ENCODE results near the gene COQ8A.

COQ8A gene

DNA sequence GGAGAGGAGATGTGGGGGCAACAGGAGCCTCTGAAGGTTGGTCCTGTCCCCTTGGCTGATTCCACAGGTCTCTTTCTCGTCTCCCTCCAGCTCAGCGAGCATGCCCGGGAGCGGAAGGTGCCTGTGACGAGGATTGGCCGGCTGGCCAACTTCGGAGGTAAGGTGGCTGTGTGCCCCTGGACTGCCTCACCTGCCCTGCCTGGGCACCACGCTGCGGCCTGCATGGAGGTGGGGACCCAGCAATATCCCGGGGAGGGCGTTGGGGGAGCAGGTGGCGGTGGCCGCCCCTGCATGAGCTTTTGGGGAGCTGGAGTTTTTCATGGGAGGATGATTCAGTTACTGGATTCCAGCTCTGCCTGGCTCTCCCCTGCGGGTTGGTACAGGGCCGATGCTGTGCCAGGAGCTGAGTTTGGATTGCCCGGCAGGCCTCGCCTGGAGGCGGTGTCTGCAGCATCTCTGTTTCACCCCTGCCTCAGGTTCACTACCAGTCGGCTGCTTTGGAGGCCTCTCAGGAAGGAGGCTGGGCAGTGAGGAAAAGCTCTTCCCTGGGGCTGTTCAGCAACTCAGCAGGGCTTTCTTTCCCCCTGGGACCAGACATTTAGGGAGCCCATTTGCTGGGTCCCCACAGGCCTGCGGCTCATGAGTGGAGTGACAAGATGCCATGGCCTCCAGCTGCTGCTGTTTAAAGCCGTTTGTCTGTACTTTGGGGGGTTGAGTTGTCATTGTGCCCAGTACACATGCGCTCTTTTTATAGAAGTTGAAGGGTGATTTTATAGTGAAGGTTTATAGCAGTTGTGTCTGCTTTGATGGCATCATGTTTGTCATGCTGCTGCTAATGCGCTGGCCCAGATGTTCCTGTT is 25.7 kb downstream of the COQ8A start:
- no peak for TF ChIP-seq SPI1 (IDR thresholded peaks at IDR 0.05; ENCODE audit: borderline replicate concordance, low read depth)
- TF ChIP-seq, protein P1, sequence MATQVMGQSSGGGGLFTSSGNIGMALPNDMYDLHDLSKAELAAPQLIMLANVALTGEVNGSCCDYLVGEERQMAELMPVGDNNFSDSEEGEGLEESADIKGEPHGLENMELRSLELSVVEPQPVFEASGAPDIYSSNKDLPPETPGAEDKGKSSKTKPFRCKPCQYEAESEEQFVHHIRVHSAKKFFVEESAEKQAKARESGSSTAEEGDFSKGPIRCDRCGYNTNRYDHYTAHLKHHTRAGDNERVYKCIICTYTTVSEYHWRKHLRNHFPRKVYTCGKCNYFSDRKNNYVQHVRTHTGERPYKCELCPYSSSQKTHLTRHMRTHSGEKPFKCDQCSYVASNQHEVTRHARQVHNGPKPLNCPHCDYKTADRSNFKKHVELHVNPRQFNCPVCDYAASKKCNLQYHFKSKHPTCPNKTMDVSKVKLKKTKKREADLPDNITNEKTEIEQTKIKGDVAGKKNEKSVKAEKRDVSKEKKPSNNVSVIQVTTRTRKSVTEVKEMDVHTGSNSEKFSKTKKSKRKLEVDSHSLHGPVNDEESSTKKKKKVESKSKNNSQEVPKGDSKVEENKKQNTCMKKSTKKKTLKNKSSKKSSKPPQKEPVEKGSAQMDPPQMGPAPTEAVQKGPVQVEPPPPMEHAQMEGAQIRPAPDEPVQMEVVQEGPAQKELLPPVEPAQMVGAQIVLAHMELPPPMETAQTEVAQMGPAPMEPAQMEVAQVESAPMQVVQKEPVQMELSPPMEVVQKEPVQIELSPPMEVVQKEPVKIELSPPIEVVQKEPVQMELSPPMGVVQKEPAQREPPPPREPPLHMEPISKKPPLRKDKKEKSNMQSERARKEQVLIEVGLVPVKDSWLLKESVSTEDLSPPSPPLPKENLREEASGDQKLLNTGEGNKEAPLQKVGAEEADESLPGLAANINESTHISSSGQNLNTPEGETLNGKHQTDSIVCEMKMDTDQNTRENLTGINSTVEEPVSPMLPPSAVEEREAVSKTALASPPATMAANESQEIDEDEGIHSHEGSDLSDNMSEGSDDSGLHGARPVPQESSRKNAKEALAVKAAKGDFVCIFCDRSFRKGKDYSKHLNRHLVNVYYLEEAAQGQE (IDR thresholded peaks at IDR 0.05; ENCODE audit: insufficient replicate concordance, low read depth), result no peak
- TF ChIP-seq, protein P2, sequence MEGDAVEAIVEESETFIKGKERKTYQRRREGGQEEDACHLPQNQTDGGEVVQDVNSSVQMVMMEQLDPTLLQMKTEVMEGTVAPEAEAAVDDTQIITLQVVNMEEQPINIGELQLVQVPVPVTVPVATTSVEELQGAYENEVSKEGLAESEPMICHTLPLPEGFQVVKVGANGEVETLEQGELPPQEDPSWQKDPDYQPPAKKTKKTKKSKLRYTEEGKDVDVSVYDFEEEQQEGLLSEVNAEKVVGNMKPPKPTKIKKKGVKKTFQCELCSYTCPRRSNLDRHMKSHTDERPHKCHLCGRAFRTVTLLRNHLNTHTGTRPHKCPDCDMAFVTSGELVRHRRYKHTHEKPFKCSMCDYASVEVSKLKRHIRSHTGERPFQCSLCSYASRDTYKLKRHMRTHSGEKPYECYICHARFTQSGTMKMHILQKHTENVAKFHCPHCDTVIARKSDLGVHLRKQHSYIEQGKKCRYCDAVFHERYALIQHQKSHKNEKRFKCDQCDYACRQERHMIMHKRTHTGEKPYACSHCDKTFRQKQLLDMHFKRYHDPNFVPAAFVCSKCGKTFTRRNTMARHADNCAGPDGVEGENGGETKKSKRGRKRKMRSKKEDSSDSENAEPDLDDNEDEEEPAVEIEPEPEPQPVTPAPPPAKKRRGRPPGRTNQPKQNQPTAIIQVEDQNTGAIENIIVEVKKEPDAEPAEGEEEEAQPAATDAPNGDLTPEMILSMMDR (IDR thresholded peaks at IDR 0.05; ENCODE audit: insufficient read depth, low read length), result no peak
- TF ChIP-seq POLR2AphosphoS5 (IDR thresholded peaks at IDR 0.05; ENCODE audit: low read depth), result no peak
- TF ChIP-seq GABPA (IDR thresholded peaks at IDR 0.05; ENCODE audit: low read depth), result no peak
- DNase-seq (ENCODE audit: low read depth in 1 of 2, low spot score in 1 of 2), result no peak
- no peak overlapping the region for H3K27ac ChIP-seq (replicated peaks)
- no peaks in the 10 kb centered on the region for H3K27me3 ChIP-seq (ENCODE audit: insufficient read depth, poor library complexity, severe bottlenecking)
- H3K4me3 ChIP-seq (replicated peaks; ENCODE audit: insufficient read depth, low read length), result no peak overlapping the region

DNA sequence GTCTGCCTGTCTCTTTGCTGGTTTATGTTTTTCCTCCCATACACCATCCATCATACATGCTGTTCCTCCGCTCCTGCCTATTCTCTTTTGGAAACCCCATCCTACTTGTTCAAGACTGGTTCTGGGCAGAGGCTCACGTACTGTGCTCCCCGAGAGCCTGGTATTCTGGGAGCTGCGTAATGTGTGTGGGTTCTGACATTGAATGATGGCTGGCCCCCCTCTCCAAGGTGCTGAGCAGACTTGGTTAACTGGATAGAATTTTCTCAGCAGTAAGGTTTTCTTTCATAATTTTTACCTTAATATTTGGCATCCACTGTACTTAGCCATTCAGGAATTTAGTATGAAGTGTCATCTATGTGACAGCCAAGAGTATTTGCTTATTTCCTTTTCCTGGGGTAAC is 26.6 kb downstream of the COQ8A start:
- Histone ChIP-seq H3K4me3 (replicated peaks; ENCODE audit: insufficient read depth, low read length) (no peak overlapping the region), H3K27me3 (ENCODE audit: insufficient read depth, poor library complexity, severe bottlenecking) (no peaks in the 10 kb centered on the region), H3K27ac (replicated peaks) (no peak overlapping the region)
- DNase-seq (ENCODE audit: low read depth in 1 of 2, low spot score in 1 of 2), result no peak
- TF ChIP-seq, protein P2 (IDR thresholded peaks at IDR 0.05; ENCODE audit: insufficient read depth, low read length), result no peak
- TF ChIP-seq POLR2AphosphoS5 (IDR thresholded peaks at IDR 0.05; ENCODE audit: low read depth) (no peak), SPI1 (IDR thresholded peaks at IDR 0.05; ENCODE audit: borderline replicate concordance, low read depth) (no peak), GABPA (IDR thresholded peaks at IDR 0.05; ENCODE audit: low read depth) (no peak)
- TF ChIP-seq, protein P1 (IDR thresholded peaks at IDR 0.05; ENCODE audit: insufficient replicate concordance, low read depth), result peak; percentile 64

DNA sequence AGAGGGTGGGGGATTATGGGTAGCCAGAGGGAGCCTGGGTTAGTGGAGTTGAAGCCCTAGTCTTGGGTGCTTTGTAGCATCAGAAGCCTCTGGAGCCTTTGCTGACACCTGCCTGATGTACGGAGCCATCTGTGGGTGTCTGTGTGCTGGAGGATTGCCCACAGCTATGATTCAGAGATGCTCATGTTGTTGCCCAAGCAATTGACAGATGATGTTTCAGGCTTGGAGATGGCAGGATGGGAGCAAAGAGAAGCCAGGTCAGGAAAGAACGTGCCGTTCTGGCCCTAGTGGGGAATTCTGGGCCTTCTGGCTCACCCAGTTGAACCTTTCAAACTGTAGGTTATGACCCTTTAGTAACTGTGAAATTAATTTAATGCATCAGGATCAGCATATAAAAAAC is 27.6 kb downstream of the COQ8A start:
- no peak overlapping the region for H3K4me3 ChIP-seq (replicated peaks; ENCODE audit: insufficient read depth, low read length)
- no peaks in the 10 kb centered on the region for H3K27me3 ChIP-seq (ENCODE audit: insufficient read depth, poor library complexity, severe bottlenecking)
- DNase-seq (ENCODE audit: low read depth in 1 of 2, low spot score in 1 of 2), result no peak
- TF ChIP-seq SPI1 (IDR thresholded peaks at IDR 0.05; ENCODE audit: borderline replicate concordance, low read depth), result no peak
- no peak for TF ChIP-seq POLR2AphosphoS5 (IDR thresholded peaks at IDR 0.05; ENCODE audit: low read depth)
- no peak for TF ChIP-seq GABPA (IDR thresholded peaks at IDR 0.05; ENCODE audit: low read depth)
- TF ChIP-seq, protein P1 (IDR thresholded peaks at IDR 0.05; ENCODE audit: insufficient replicate concordance, low read depth), result no peak
- TF ChIP-seq, protein P2 (IDR thresholded peaks at IDR 0.05; ENCODE audit: insufficient read depth, low read length), result no peak
- no peak overlapping the region for H3K27ac ChIP-seq (replicated peaks)
